ENCODE results near the gene SLC16A8.
"Not testable (repeated sequence)": the region's sequence is repeated elsewhere in the genome, so short reads cannot be mapped to it uniquely, and the experiment has no call there.

The SLC16A8 gene

DNA sequence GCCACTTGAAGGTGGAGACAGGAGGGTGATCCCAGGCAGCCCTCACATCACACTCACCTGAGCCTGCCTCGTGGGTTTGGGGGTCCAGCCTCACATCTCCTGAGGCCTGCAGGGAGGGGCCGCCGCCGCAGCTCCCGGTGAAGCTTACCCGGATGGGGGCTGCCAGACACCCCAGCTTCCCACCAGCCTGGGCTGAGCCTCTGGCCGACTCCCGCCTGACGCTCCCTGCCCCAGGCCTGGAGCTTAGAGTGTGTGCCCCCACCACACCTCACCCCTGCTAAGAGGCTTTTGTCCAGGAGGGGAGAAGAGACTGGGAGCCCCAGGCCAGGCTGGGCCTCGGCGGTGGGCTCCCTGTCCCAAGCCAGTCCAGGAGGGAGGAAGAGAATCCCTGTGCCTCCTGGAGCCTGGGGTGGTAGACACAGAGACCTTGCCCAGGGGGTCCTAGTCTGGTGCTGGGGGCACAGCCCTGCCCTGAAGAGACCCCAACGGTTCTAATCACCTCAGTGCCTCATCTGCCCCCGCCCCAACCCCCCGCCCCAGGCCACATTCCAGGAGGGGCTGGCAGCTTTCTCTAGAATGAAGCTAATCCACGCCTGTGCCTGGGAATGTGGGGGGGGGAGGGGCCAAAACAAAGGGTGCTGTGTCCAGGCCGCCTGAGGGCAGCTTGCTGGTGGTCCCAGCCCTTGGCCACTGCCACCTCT, at the start of gene SLC16A8:
Gene SLC16A8 (minus strand): TSS at position 254 of the 701 bp plus-strand sequence. CDS start 1,311 bp downstream, outside the sequence.
- no peak for DNase-seq

- DNase-seq: no peak
These were observed 49.3 kb upstream of the SLC16A8 start for GRCh38 chr22:38133331-38133730.

DNA sequence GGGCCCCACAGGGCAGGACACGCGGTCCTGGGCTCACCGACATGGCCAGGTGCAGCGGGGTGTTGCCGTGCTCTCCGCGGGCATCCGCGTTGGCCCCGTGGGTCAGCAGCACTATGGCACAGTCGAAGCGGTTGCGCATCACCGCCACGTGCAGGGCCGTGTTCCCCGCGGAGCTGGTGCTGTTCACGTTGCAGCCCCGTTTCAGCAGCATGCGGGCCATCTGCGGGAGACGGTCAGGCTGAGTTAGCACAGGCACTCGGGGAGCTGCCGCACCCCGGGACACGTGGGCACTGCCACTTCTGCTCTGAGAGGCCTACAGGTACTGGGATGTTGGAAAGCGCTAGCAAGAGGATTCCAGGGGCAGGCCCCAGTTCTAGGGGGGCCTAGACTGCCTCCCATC, 48.8 kb upstream of the SLC16A8 start:
- DNase-seq: no peak

DNA sequence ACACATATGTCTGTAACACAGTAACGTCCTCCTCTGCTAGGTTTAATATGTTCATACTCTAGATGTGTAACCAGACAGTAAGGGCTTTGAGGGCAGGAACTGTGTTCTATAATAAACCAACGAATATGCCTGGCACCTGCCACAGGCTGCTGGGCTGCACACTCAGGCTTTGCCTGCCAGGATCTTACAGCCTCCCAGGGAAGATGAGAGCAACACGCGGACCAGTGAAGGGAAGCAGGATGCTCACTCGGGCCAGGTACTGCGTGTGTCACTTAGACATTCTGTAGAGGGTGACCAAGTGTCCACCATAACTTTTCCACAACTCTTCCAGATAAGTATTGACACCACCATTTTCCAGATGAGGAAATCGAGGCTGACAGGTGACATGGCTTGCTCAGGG, 48.2 kb upstream of the SLC16A8 start:
- DNase-seq: no peak

- DNase-seq: no peak
These were observed 47.4 kb upstream of the SLC16A8 start for GRCh38 chr22:38131399-38131798.

- DNase-seq: no peak
These were observed 45.9 kb upstream of the SLC16A8 start for GRCh38 chr22:38129856-38130255.

GRCh38 chr22:38129021-38129420, 45.0 kb upstream of the SLC16A8 start:
- DNase-seq: no peak

- DNase-seq: no peak
These were observed 43.9 kb upstream of the SLC16A8 start for GRCh38 chr22:38127869-38128268.

GRCh38 chr22:38126928-38127668, 43.1 kb upstream of the SLC16A8 start:
- no peak for DNase-seq

GRCh38 chr22:38125751-38126201, 41.8 kb upstream of the SLC16A8 start:
- no peak for DNase-seq

- no peak for DNase-seq
These were observed 41.1 kb upstream of the SLC16A8 start for GRCh38 chr22:38125038-38125610.

DNA sequence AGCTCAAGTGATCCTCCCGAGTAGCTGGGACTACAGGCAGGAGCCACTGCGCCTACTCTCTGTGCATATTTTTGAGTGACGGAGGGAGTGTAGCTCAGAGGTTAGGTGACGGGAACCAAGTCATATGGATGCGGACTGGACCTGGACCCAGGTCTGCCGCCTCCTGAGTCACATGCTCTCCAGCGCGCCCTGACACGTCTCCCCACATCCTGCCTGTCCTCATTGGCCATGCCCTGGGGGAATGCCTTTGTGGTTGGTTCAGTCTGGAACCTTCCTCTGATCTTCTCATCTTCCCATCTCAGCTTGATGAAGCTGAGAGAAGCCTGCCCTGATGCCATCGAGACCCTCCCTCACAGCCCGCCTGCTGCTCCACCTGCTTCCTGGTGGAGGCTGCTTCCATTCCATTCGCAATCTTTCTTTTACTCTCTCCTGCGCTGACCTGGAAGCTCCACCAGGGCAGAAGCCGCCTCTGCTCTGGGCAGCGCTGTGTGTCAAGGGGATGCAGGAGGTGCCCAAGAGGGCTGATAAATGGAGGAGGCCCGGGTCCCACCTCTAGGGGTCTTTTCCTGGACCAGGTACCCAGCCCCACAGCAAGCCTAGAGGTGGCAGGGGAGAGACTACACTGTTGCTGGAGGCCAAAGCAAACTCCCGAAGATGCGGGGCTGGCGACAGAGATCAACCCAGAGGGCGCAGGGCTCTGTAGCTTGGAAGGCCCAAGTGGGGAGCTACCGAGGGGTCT, 40.4 kb upstream of the SLC16A8 start:
- no peak for DNase-seq

DNA sequence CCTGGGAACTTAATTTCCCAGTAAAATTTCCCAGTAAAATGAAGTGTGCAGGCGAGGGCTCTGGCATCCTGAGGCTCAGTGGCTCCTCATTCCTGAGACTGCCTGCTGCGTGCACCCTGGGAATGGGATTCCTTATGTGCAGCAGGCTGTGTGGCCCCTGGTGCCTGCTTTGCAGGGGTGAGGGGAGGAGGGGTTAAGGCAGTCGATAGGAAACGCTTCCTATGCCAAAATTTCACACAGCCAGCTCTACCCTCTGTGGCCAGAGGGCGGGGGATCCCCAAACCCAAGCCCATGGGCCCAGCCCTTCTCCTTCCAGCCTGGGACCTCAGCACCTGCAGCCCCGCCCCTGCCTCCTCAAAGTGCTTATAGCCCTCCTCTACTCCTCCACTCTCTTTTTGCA, 38.6 kb upstream of the SLC16A8 start:
- no peak for DNase-seq

- DNase-seq: no peak
These were observed 36.6 kb upstream of the SLC16A8 start for GRCh38 chr22:38120359-38121110.

- not testable (repeated sequence) for DNase-seq
These were observed 34.8 kb upstream of the SLC16A8 start for GRCh38 chr22:38118747-38119146.

DNA sequence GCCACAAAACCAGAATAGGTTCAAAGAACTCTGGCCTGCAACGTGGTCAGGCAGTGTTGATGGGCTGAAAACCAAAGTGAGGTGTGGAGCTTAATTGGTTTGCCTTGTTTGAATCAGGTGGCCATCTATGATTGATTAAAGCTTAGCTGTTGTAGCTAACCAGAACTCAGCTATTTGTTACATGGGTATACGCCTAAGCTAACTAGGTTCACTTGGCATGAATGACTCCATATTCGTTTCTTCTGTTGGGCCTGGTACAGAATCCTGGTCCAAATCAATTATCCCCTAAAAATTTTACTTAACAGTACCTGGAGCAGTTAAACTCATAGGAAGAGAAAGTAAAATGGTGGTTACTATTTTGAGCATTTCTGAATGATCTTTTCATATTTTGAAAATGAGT, 34.2 kb upstream of the SLC16A8 start:
- DNase-seq: no peak

DNA sequence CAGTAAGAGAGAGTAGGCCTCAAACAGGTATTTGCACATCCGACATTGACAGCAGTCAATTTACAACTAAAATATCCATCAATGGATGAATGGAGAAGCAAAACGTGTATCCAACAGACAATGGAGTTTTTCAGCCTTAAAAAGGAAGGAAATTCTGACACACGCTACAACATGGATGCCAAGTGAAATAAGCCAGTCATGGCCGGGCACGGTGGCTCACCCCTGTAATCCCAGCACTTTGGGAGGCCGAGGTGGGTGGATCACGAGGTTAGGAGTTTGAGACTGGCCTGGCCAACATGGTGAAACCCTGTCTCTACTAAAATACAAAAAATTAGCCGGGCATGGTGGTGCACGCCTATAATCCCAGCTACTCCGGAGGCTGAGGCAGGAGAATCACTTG, 33.6 kb upstream of the SLC16A8 start:
- not testable (repeated sequence) for DNase-seq

- no peak for DNase-seq
These were observed 31.6 kb upstream of the SLC16A8 start for GRCh38 chr22:38115423-38116205.

DNA sequence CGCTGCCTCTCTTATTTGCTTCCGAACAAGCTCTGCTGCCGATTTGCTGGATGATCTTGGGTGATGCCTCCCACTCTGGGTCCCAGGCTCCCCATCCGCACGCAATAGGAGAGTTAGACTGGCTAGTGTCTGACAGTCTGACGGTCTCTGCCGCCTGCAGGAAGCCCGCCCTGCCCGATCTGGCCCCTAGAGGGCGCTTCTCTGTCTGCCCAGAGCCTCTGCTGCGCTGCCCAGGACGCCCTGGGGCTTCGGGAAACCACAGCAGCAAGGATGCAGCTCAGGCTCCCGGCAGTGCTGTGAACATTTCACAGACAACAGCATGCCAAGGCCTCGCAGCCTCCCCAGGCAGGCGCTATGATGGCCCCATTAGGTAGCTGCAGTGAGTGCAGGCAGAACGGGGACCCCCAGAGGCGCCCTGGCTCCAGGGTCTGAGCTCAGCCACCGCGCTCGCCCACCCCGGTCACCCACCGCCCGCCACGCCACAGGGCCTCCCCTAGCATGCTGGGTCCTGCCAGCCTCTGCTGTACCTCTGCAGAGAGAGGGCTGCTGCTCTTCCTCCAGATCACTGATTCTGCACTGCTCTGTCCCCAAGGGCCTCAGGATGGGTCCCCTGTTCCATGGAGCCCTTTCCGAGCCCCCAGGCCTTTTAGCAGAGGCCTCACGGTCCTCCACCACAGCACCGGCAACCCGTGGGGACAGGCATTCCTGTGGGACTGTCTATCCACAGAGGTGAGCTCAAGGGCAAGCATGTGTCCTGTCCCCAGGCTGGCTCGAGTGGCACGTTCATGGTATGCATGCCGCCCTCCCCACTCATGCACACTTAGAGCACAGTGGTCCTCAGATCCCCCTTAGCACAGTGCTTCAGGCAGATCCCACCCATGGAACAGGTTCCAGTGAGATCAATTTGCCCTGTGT, 30.8 kb upstream of the SLC16A8 start:
- DNase-seq: no peak

DNA sequence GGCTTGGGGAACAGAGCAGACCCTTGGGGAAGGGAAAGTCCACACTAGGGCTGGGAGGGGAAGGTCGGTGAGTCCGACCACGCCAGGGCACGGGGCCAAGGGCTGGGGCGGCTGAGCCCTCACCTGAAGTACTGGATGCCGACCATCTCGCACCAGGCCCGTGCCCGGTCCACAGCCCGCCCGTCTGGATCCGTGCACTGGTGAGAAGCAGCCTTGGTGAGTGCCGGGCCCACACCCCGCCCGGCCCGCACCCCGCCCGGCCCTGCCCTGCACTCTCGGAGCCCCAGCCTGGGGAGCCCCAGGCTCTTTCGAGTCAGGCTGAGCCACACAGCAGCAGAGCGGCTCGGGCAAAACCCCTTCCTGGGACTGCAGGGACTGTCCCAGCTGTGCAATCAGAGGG, 28.4 kb upstream of the SLC16A8 start:
- DNase-seq: no peak

GRCh38 chr22:38111925-38112355, 28.0 kb upstream of the SLC16A8 start:
- no peak for DNase-seq

Measured in GF-D8 (cell line).